Measurements from ENCODE around the gene WTAP.

GRCh38 chr6:159804504-159804903 lies 77.2 kb downstream of the WTAP start:
- TF ChIP-seq CTCF (IDR thresholded peaks at IDR 0.05) (no peak), POLR2A (IDR thresholded peaks at IDR 0.05) (no peak)
